ENCODE data around the gene FN1.
"Not testable (repeated sequence)": the region's sequence is repeated elsewhere in the genome, so short reads cannot be mapped to it uniquely, and the experiment has no call there.

FN1 gene

GRCh38 chr2:215411941-215412743 lies 23.7 kb downstream of the FN1 start:
- Histone ChIP-seq H3K27me3 (ENCODE audit: control insufficient read depth, insufficient read depth, low read length) (no peaks in the 10 kb centered on the region), H3K4me1 (ENCODE audit: control insufficient read depth, insufficient read depth, low read length) (no peaks in the 10 kb centered on the region), H3K36me3 (ENCODE audit: control insufficient read depth, insufficient read depth, low read length) (peaks cover 76% of the 10 kb centered on the region), H3K9ac (ENCODE audit: low read length) (no peak overlapping the region), H3K9me3 (ENCODE audit: control insufficient read depth, insufficient read depth, low read depth, low read length) (no peaks in the 10 kb centered on the region), H3K4me3 (ENCODE audit: low read depth, low read length) (no peak overlapping the region), H3K27ac (ENCODE audit: low read depth, low read length) (no peak overlapping the region)

- Histone ChIP-seq H3K4me1 (ENCODE audit: control insufficient read depth, insufficient read depth, low read length) (no peaks in the 10 kb centered on the region), H3K4me3 (ENCODE audit: low read depth, low read length) (no peak overlapping the region), H3K36me3 (ENCODE audit: control insufficient read depth, insufficient read depth, low read length) (peaks cover 81% of the 10 kb centered on the region), H3K27ac (ENCODE audit: low read depth, low read length) (0 out of 2 replicates have a peak overlapping the region, but pooled peaks have one; percentile 18), H3K9me3 (ENCODE audit: control insufficient read depth, insufficient read depth, low read depth, low read length) (no peaks in the 10 kb centered on the region), H3K9ac (ENCODE audit: low read length) (no peak overlapping the region), H3K27me3 (ENCODE audit: control insufficient read depth, insufficient read depth, low read length) (no peaks in the 10 kb centered on the region)
Measured at GRCh38 chr2:215410932-215411285, 25.0 kb downstream of the FN1 start.

GRCh38 chr2:215410181-215410931 lies 25.5 kb downstream of the FN1 start:
- H3K4me3 ChIP-seq (ENCODE audit: low read depth, low read length); H3K9ac ChIP-seq (ENCODE audit: low read length); H3K4me1 ChIP-seq (ENCODE audit: control insufficient read depth, insufficient read depth, low read length); H3K9me3 ChIP-seq (ENCODE audit: control insufficient read depth, insufficient read depth, low read depth, low read length); H3K27me3 ChIP-seq (ENCODE audit: control insufficient read depth, insufficient read depth, low read length); H3K27ac ChIP-seq (ENCODE audit: low read depth, low read length): not testable (repeated sequence)
- peaks cover 81% of the 10 kb centered on the region for H3K36me3 ChIP-seq (ENCODE audit: control insufficient read depth, insufficient read depth, low read length)

- Histone ChIP-seq H3K27ac (ENCODE audit: low read depth, low read length) (no peak overlapping the region), H3K36me3 (ENCODE audit: control insufficient read depth, insufficient read depth, low read length) (peaks cover 85% of the 10 kb centered on the region)
Measured at GRCh38 chr2:215409331-215410127, 26.3 kb downstream of the FN1 start.

GRCh38 chr2:215408441-215408840 lies 27.4 kb downstream of the FN1 start:
- peaks cover 86% of the 10 kb centered on the region for H3K36me3 ChIP-seq (ENCODE audit: control insufficient read depth, insufficient read depth, low read length)
- H3K9me3 ChIP-seq (ENCODE audit: control insufficient read depth, insufficient read depth, low read depth, low read length); H3K4me3 ChIP-seq (ENCODE audit: low read depth, low read length); H3K4me1 ChIP-seq (ENCODE audit: control insufficient read depth, insufficient read depth, low read length); H3K27me3 ChIP-seq (ENCODE audit: control insufficient read depth, insufficient read depth, low read length); H3K27ac ChIP-seq (ENCODE audit: low read depth, low read length); H3K9ac ChIP-seq (ENCODE audit: low read length): not testable (repeated sequence)

More at GRCh38 chr2:215409331-215410127, 26.3 kb downstream of the FN1 start:
- Histone ChIP-seq H3K4me1 (ENCODE audit: control insufficient read depth, insufficient read depth, low read length) (no peaks in the 10 kb centered on the region), H3K9me3 (ENCODE audit: control insufficient read depth, insufficient read depth, low read depth, low read length) (no peaks in the 10 kb centered on the region), H3K27me3 (ENCODE audit: control insufficient read depth, insufficient read depth, low read length) (no peaks in the 10 kb centered on the region), H3K9ac (ENCODE audit: low read length) (no peak overlapping the region), H3K4me3 (ENCODE audit: low read depth, low read length) (no peak overlapping the region)

- H3K27me3 ChIP-seq (ENCODE audit: control insufficient read depth, insufficient read depth, low read length), result no peaks in the 10 kb centered on the region
- H3K36me3 ChIP-seq (ENCODE audit: control insufficient read depth, insufficient read depth, low read length), result peaks cover 86% of the 10 kb centered on the region
Measured at GRCh38 chr2:215407590-215408264, 28.1 kb downstream of the FN1 start.

GRCh38 chr2:215407061-215407460 lies 28.8 kb downstream of the FN1 start:
- H3K4me1 ChIP-seq (ENCODE audit: control insufficient read depth, insufficient read depth, low read length), result no peaks in the 10 kb centered on the region
- no peaks in the 10 kb centered on the region for H3K9me3 ChIP-seq (ENCODE audit: control insufficient read depth, insufficient read depth, low read depth, low read length)
- no peak overlapping the region for H3K9ac ChIP-seq (ENCODE audit: low read length)
- H3K27me3 ChIP-seq (ENCODE audit: control insufficient read depth, insufficient read depth, low read length), result no peaks in the 10 kb centered on the region
- H3K4me3 ChIP-seq (ENCODE audit: low read depth, low read length), result no peak overlapping the region
- no peak overlapping the region for H3K27ac ChIP-seq (ENCODE audit: low read depth, low read length)
- H3K36me3 ChIP-seq (ENCODE audit: control insufficient read depth, insufficient read depth, low read length), result peaks cover 87% of the 10 kb centered on the region

More at GRCh38 chr2:215407590-215408264, 28.1 kb downstream of the FN1 start:
- no peaks in the 10 kb centered on the region for H3K9me3 ChIP-seq (ENCODE audit: control insufficient read depth, insufficient read depth, low read depth, low read length)
- H3K9ac ChIP-seq (ENCODE audit: low read length), result no peak overlapping the region
- no peak overlapping the region for H3K4me3 ChIP-seq (ENCODE audit: low read depth, low read length)
- no peaks in the 10 kb centered on the region for H3K4me1 ChIP-seq (ENCODE audit: control insufficient read depth, insufficient read depth, low read length)
- H3K27ac ChIP-seq (ENCODE audit: low read depth, low read length), result no peak overlapping the region

- H3K27ac ChIP-seq (ENCODE audit: low read depth, low read length), result no peak overlapping the region
- no peaks in the 10 kb centered on the region for H3K27me3 ChIP-seq (ENCODE audit: control insufficient read depth, insufficient read depth, low read length)
- H3K9me3 ChIP-seq (ENCODE audit: control insufficient read depth, insufficient read depth, low read depth, low read length), result no peaks in the 10 kb centered on the region
- H3K9ac ChIP-seq (ENCODE audit: low read length), result no peak overlapping the region
- H3K4me3 ChIP-seq (ENCODE audit: low read depth, low read length), result no peak overlapping the region
- H3K4me1 ChIP-seq (ENCODE audit: control insufficient read depth, insufficient read depth, low read length), result no peaks in the 10 kb centered on the region
- H3K36me3 ChIP-seq (ENCODE audit: control insufficient read depth, insufficient read depth, low read length), result peaks cover 84% of the 10 kb centered on the region
Measured at GRCh38 chr2:215405722-215406581, 29.9 kb downstream of the FN1 start.

- Histone ChIP-seq H3K9ac (ENCODE audit: low read length) (no peak overlapping the region), H3K36me3 (ENCODE audit: control insufficient read depth, insufficient read depth, low read length) (peaks cover 75% of the 10 kb centered on the region), H3K4me1 (ENCODE audit: control insufficient read depth, insufficient read depth, low read length) (no peaks in the 10 kb centered on the region), H3K27ac (ENCODE audit: low read depth, low read length) (no peak overlapping the region), H3K27me3 (ENCODE audit: control insufficient read depth, insufficient read depth, low read length) (no peaks in the 10 kb centered on the region), H3K4me3 (ENCODE audit: low read depth, low read length) (no peak overlapping the region), H3K9me3 (ENCODE audit: control insufficient read depth, insufficient read depth, low read depth, low read length) (no peaks in the 10 kb centered on the region)
Measured at GRCh38 chr2:215404348-215405012, 31.4 kb downstream of the FN1 start.

Data from HUES6 (cell line).